SH-SY5Y (cell line): ENCODE measurements around the gene TMTC4.

ENCODE experiments used
- GATA2 ChIP-seq: IDR thresholded peaks from 2 replicates; pipeline ENCODE4 v1.6.1; 2011; ENCODE audit warnings: mild to moderate bottlenecking, low read depth, low read length
- GATA3 ChIP-seq: IDR thresholded peaks from 2 replicates; pipeline ENCODE4 v1.6.1; 2011; ENCODE audit warnings: low read depth, mild to moderate bottlenecking, low read length, moderate library complexity

- TF ChIP-seq GATA3 (no peak), GATA2 (no peak)
These were observed 10.3 kb downstream of the TMTC4 start for GRCh38 chr13:100664171-100664900.
